ENCODE measurements around the gene HRH2.
"Not testable (repeated sequence)": the region's sequence is repeated elsewhere in the genome, so short reads cannot be mapped to it uniquely, and the experiment has no call there.

The HRH2 gene

GRCh38 chr5:175649967-175650366, 7.9 kb upstream of the HRH2 start:
- DNase-seq, result no peak

- not testable (repeated sequence) for DNase-seq
Observed at GRCh38 chr5:175650430-175651205, 7.3 kb upstream of the HRH2 start.

GRCh38 chr5:175652741-175653663, 4.9 kb upstream of the HRH2 start:
- no peak for DNase-seq

GRCh38 chr5:175653763-175654162, 4.1 kb upstream of the HRH2 start:
- DNase-seq, result no peak

DNA sequence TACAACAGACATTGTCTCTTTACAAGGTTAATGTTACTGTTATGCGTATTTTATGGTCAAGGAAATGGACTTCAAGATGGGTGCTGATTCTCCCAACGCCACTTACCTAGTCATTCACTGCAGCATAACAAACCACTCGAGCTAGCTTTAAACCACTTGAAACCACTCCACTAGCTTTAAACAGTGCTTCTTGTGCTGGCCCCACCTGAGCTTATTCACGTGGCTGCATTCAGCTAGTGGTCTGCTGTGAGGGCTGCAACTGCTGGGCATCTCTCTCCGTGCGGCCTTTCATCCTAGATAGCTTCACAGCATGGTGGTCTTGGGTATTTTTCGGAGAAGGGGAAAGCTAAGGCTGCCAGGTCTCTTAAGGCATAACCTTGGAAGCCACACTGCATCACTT, 3.5 kb upstream of the HRH2 start:
- DNase-seq, result no peak

GRCh38 chr5:175654807-175655206, 3.1 kb upstream of the HRH2 start:
- no peak for DNase-seq

DNA sequence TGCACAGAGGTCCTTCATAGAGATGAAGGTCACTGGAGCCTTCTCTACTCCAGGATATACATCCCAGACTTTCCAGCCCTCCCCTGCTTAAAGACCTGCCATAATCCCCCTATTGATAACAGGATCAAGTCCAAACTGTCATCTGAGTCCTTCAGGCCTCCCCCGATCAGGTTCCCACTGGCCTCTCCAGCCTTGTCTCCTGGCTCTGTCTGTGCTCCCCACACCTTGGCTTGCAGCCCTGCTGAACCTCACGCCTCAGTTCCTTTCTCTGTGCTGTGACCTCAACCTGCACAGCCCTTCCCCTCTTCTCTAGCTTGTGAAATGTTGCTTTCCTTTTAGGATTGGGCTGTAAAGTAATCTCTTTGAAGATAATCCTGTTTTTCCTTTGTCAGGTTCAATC, 2.5 kb upstream of the HRH2 start:
- DNase-seq, result no peak

DNA sequence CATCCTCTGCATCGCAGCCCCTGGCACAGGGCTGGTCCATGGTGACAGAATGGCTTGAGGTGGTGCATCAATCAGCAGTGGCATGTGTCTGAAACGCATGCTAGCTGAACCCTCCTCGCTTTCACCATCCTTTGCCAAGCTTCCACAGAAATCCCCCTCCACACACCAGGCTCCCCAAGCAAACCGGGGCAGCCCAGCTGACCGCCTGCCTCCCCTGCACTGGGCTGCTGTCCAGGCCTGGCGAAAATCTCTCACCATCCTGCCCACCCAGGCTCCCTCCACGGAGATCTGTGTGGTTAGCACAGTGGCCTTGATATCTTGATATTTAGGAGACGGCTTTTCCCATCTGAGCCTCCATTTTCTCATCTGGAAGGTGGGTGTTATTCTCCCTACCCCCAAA, 905 bp upstream of the HRH2 start:
- DNase-seq, result no peak

DNA sequence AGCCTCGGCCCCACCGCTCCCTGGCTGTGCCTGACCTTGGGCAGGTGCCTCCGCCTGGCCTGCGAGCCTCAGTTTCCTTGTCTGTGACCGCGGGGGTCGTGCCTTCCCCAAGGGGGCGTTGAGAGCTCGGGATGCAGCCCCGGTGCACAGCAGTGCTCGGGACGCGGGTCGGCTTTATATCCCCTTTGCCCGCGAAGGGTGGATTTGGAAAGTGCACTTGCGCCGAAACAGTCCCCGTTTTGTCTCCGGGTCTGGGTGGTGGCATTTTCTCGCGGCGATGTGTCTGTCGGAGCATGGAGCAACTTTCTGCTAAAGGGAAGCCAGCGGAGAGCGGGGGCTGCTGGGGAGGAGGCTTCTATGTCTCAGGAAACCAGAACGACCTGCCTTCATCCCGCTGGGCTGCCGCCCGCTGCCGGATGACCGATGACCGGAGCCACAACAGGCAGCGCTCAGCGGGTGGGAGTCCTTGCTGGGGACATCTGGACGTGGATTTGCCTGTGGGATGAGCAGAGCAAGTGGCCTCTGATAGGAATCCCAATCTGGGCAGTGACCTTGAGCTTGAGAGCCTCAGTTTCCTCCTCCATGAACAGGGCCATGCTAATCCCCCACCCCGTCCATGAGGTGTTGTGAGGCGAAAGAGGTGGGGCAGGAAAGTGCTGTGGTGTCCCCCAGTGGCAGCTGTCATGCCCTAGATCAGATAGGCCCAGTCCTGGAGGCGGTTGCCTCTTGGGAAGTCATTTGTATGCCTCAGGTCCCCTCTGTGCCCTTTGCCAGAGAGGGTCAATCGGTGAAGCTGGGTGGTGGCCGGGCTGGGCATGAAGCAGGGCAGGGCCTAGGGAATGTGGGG, 651 bp downstream of the HRH2 start:
- no peak for DNase-seq

DNA sequence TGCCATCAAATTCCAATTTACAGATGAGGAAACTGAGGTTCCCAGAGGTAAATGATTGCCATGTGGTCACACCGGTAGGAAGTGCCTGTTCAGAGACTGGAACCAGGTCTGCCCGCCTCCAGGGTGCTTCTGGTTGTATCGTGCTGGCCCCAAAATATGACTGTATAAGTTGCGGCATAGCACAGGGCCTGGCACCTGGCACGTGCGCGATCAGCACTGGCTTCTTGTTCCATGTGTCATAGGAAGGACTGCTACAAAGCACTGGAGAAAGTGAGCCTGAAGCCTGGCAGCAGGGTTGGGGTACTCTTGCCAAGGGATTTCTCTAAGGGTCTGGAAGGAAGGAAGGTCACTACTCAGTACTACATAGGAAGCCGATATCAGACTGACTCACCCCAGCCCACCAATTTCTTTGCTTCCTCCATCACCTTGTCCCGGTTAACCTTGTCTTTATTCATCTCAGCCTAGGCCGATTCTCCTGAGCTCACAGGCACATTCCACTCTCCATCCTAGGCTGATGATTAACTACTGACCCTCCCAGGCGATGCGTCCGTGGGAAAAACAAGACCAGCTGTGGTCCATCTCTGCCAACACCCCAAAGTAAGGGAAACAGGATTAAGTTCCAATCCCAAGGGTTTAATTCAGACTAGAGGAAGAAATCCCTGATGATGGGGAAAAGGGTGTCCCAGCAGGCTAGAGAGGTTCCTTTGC, 1.8 kb downstream of the HRH2 start:
- DNase-seq, result no peak

- DNase-seq, result no peak
Observed at GRCh38 chr5:175663186-175664184, 5.6 kb downstream of the HRH2 start.

GRCh38 chr5:175664723-175665122, 6.9 kb downstream of the HRH2 start:
- DNase-seq, result no peak

GRCh38 chr5:175666216-175666615, 8.3 kb downstream of the HRH2 start:
- DNase-seq, result no peak

DNA sequence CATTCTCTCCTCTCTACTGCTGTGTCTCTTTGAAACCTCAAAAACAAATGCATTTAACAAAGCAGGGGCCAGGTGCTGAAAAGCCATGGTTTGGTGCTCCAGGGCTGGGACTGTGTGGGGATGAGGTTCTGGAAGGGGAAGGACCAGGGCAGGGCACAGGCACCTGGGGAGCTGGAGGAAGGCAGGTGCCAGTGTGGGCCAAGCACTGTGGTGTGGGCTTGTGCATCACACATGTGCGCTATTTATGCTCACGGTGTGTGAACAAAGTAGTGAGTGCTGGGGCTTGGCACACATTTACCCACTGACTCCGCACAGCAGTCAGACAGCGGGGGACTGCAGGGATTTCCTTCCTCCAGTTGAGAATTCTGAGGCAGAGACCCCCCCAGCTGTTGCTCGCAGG, 10.1 kb downstream of the HRH2 start:
- DNase-seq, result no peak

DNA sequence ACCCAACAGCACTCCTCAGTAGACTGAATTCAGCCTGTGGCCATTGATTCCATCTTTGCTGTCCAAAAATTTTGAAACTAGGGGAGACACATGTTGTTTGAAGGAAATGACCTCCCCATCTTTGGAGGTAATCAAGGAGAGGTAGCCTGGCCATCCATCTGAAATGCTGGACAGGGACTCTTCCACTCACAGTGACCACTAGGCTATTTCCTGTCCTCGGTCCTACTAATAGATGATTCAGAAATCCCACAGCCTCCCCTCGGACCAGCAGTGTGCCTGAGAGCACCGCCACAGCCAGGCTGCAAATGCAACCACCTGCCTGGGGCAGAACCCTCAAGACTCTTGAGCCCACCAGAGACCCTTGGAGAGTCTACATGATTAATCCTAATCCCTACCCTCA, 12.5 kb downstream of the HRH2 start:
- DNase-seq, result no peak

GRCh38 chr5:175671013-175671412, 13.1 kb downstream of the HRH2 start:
- no peak for DNase-seq

- no peak for DNase-seq
Observed at GRCh38 chr5:175672976-175673648, 15.2 kb downstream of the HRH2 start.

DNA sequence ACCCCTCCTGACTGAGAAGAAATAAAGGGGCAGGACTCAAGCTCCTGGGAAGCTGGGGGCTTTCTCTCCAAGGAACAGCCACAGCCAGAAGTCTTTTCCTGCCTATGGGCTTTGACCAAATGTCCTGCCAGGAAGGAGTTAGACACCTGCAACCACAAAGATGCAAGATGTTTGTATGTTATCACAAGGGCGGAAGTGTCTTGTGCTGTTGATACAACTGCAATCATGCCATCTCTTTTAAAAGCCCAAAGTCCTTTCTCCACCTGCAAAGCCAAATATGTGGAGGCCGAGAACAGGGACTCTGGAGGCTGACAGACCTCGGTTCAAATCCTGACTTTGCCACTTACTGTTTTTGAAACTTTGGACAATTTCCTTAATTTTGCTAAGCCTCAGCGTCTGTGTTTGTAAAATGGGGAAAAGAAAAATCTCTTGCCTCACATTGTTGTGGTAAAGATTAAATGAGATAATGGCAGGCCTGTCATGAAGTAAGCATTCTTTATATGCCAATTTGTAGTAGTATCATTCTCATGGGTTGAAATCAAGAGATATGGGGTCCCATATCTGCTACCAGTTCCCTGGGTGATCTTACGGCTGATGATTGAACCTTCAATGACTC, 17.0 kb downstream of the HRH2 start:
- no peak for DNase-seq

- no peak for DNase-seq
Observed at GRCh38 chr5:175675873-175676272, 18.0 kb downstream of the HRH2 start.

- DNase-seq, result no peak
Observed at GRCh38 chr5:175677571-175677970, 19.7 kb downstream of the HRH2 start.

All from NCI-H1694 (cell line).